GM12874 (cell line): Measurements from ENCODE around the gene CYP2S1.

Experiments
- TF ChIP-seq, protein P1 (sequence below): IDR thresholded peaks from 2 replicates; pipeline ENCODE4 v1.5.1; 2011; ENCODE audit warnings: low read depth, mild to moderate bottlenecking, control low read depth, low read length, moderate library complexity; ENCODE audit not compliant: insufficient read depth

Gene CYP2S1

DNA sequence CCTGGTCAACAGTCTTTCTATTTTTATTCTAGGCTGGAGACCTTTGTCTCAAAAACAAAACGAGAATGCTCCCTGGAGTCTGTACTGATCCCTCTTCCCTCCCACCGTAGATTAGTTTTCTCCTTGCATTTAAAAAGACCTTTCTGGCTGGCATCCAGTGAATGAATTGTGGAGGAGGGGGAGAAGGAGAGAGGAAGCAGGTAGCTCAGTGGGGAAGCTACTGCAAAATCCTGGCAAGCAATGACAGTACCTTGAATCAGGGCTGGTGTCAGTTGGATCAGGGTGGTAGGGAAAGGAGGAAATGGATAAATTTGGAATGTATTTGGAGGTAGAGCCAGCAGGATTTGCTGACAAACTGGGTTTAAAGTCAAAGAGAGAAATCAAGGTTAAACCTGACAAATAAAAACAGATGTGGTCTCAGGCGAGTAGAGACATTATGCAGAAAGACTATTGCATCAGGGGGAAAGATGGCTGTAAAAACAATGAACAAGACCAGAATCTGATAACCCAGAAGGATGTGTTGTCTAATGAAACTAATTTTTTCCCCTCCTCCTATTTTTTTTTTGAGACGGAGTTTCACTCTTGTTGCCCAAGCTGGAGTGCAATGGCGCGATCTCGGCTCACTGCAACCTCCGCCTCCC lies 3.5 kb upstream of the CYP2S1 start:
- TF ChIP-seq, protein P1, sequence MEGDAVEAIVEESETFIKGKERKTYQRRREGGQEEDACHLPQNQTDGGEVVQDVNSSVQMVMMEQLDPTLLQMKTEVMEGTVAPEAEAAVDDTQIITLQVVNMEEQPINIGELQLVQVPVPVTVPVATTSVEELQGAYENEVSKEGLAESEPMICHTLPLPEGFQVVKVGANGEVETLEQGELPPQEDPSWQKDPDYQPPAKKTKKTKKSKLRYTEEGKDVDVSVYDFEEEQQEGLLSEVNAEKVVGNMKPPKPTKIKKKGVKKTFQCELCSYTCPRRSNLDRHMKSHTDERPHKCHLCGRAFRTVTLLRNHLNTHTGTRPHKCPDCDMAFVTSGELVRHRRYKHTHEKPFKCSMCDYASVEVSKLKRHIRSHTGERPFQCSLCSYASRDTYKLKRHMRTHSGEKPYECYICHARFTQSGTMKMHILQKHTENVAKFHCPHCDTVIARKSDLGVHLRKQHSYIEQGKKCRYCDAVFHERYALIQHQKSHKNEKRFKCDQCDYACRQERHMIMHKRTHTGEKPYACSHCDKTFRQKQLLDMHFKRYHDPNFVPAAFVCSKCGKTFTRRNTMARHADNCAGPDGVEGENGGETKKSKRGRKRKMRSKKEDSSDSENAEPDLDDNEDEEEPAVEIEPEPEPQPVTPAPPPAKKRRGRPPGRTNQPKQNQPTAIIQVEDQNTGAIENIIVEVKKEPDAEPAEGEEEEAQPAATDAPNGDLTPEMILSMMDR, result no peak

DNA sequence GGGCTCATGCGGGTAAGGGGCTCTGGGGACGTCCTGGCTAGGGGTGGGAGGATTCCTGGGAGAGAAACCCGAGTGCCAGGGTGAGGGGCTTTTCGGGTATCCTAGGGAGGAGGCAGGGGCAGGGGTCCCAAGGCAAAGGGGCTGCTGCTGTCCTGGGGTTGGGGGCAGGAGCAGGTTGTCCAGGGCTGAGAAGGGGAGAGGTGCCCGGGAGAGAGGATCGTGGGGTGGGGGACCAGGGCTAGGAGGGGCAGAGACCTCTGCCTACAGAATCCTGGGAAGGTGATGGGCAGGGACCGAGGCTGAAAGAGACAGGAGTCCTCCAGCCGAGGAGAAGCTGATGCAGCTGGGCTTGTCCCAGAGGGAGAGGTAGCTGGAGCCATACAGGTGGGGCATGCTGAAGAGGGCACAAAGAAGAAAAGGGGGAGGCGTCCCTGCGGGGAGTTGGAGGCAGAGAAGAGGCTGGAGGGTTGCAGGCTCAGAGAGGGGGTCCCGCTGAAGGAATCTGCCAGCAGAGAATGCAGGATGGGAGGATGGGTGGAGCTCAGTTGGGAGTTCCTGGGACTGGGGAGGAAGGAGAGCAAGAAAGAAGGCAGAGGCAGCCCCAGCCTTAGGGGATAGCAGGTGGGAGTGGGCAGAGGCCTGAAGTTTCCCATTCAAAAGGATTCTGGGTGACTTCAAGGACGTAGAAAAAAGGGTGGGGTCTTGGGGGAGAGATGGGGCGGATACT lies 574 bp downstream of the CYP2S1 start:
- TF ChIP-seq, protein P1, result no peak

DNA sequence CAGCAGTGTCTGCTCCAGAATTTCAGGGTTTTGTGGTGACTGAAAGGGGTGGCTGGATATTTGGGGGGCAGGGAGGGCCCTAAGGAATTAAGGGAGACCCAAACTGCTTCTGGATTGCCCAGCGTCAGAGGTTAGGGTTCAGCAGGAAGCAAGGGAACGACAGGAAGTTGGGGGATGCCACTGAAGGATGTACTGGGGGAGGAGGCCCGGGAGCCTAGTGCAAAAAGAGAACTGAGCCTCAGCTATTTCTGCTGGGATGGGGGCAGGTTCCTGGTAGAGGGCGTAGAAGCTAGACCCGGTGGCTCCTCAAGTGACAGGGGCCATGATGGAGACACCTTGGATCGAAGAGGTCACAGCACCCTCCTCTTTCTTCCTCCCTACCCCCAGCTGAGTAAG lies 1.1 kb downstream of the CYP2S1 start:
- TF ChIP-seq, protein P1, result no peak

DNA sequence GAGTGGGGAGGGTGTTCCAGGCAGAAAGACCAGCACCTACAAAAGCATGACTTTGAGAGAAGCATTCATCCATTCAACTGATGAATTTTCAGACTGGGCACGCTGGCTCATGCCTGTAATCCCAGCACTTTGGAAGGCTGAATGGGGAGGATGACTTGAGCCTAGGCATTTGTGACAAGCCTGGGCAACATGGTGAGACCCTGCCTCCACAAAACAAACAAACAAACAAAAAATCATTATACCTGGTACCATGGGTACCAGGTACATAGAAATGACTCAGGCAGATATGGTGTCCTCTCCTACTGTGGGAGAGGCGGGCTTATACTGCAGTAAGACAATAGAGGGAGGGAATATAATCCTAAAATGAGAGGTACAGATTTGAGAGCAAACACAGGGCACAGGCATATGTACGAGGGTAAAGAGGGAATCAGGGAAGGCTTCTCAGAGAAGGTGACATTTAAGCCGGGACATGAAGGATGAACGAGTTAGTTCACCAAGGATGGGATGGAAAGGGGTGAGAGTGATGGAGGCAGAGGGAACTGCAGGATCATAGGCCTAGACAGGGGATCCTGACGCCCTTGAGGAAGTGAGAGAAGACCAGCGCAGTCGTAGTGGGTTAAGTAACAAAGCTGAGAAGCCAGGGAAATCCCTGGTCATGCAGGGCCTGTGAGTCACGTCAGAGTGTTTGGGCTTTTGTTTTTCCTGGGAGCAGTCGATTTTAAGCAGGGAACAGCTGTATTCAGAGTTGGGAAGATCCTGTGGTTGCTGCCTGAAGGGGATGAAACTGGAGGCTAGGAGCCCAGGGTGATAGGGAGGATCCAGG lies 2.9 kb downstream of the CYP2S1 start:
- TF ChIP-seq, protein P1, result no peak

DNA sequence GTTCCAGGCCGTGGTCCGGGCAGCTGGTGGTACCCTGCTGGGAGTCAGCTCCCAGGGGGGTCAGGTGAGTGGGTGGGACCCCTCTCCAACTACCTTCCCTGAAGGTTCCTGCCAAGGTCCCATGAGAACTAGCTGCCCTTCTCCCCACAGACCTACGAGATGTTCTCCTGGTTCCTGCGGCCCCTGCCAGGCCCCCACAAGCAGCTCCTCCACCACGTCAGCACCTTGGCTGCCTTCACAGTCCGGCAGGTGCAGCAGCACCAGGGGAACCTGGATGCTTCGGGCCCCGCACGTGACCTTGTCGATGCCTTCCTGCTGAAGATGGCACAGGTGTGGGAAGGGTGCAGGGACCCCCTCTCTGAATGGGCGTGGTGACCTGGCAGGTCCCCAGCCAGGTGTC lies 5.5 kb downstream of the CYP2S1 start:
- TF ChIP-seq, protein P1, result no peak

DNA sequence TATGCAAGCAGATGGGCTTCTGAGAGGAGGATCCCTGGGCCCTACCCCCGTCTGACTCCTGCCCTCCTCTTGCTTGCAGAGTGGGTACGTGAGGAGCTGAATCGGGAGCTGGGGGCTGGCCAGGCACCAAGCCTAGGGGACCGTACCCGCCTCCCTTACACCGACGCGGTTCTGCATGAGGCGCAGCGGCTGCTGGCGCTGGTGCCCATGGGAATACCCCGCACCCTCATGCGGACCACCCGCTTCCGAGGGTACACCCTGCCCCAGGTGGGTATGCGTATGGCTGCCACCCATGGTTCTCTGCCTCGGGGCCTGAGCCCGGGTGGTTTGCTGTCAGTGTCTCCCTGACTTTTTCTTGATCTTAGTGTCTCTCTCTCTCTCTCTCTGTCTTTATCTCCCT lies 10.4 kb downstream of the CYP2S1 start:
- TF ChIP-seq, protein P1, result no peak

DNA sequence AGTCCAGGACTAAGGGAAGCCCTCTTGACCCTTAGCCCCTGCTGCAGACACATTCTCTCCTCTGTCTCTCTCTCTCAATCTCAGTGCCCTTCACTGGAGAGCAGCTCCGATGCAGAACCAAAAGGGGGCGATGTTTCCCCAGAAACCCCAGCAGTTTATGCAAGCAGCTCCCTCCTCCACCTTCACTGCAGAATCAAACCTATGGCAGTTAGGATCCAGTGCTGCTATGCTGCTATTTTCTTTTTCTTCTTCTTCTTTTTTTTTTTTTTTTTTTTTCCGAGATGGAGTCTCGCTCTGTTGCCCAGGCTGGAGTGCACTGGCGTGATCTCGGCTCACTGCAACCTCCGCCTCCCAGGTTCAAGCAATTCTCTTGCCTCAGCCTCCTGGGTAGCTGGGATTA lies 11.3 kb downstream of the CYP2S1 start:
- TF ChIP-seq, protein P1, result peak; percentile 82
